ENCODE measurements around the gene OR2G2. TPM values are rescaled to one million over a fixed set of nuclear protein-coding genes. Genes with fewer than 3 reads are reported as not detected.

OR2G2 gene
- total and polyA plus RNA-seq, 2 of the 8 experiments (the other 6 are each of a cell fraction or from before 2014, with no cell fraction given), result not detected

DNA sequence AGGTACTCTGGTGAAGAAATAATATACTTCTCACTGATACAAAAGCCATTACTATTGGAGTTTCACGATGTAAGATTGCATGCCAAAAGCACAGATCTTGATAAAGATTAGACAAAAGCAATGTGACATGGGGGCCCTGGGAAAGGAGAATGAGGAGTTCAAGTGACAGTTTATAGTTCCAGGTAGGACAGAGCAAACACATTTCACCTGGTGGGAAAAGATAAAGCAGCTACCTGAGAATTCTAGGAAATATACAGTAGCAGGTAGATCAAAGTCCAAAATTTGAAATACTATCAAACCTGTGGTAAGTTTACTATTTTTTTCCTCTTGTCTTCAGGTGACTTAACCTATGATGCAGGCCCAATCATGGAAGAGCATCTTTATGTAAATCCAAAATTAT lies 25.2 kb downstream of the OR2G2 start:
- Histone ChIP-seq H3K4me2 (ENCODE audit: insufficient read depth in 1 of 2, low read depth in 2 of 2, low read length in 2 of 2) (no peak overlapping the region), H2BK15ac (ENCODE audit: low read length) (no peak overlapping the region), H3K9me3 (ENCODE audit: insufficient read depth in 2 of 2, low read depth in 1 of 2, low read length in 1 of 2) (peaks cover 11 to 30% of the 10 kb centered on the region in 2 experiments; a peak in 3 of 4 replicates), H3K56ac (replicated peaks; ENCODE audit: insufficient read length, low read depth, low read length) (no peak overlapping the region), H4K20me1 (replicated peaks in 1 of 2; ENCODE audit: control insufficient read depth in 1 of 2, insufficient read depth in 2 of 2, low read length in 2 of 2) (no peaks in the 10 kb centered on the region), H3K36me3 (ENCODE audit: control insufficient read depth in 2 of 4, insufficient read depth in 4 of 4, low read length in 3 of 4) (no peaks in the 10 kb centered on the region), H3K14ac (ENCODE audit: insufficient read length) (no peak overlapping the region), H4K91ac (replicated peaks; ENCODE audit: insufficient read length, low read length) (no peak overlapping the region), H3K4me1 (replicated peaks in 1 of 4; ENCODE audit: control insufficient read depth in 3 of 4, insufficient read depth in 4 of 4, low read length in 3 of 4) (no peaks in the 10 kb centered on the region; a peak in 1 of 7 replicates), H3K79me1 (ENCODE audit: low read depth, low read length) (no peaks in the 10 kb centered on the region), H3K23me2 (ENCODE audit: low read depth, low read length) (no peaks in the 10 kb centered on the region), H3K9ac (replicated peaks in 1 of 4; ENCODE audit: extremely low read depth in 1 of 4, low read depth in 3 of 4, low read length in 3 of 4) (no peak overlapping the region), H2AK5ac (ENCODE audit: low read depth, low read length) (no peak overlapping the region), H2BK5ac (ENCODE audit: low read depth, low read length) (no peak overlapping the region), H3K4ac (replicated peaks; ENCODE audit: insufficient read length, low read depth, low read length) (no peak overlapping the region), H2BK12ac (ENCODE audit: low read depth, low read length) (no peak overlapping the region), H3K23ac (ENCODE audit: insufficient read length) (no peak overlapping the region), H2BK120ac (replicated peaks; ENCODE audit: low read depth, low read length) (no peak overlapping the region), H3K27ac (ENCODE audit: low read depth, low read length) (no peak overlapping the region), H4K5ac (ENCODE audit: insufficient read length, low read depth, low read length) (no peak overlapping the region), H3K18ac (ENCODE audit: extremely low read depth, low read length) (no peak overlapping the region), H2BK20ac (ENCODE audit: low read length) (no peak overlapping the region), H4K8ac (ENCODE audit: extremely low read depth, insufficient read depth, low read length) (no peak overlapping the region), H2AFZ (ENCODE audit: low read length) (no peak overlapping the region), H3K4me3 (ENCODE audit: extremely low read depth in 1 of 4, insufficient read depth in 2 of 4, low read depth in 3 of 4, low read length in 4 of 4) (no peak overlapping the region), H3K79me2 (ENCODE audit: control insufficient read depth in 1 of 2, insufficient read depth in 2 of 2, low read length in 2 of 2) (no peaks in the 10 kb centered on the region), H3K27me3 (replicated peaks in 1 of 4; ENCODE audit: control insufficient read depth in 3 of 4, extremely low read depth in 1 of 4, insufficient read depth in 3 of 4, low read length in 3 of 4) (no peaks in the 10 kb centered on the region)
- WGBS, 2 experiments (ENCODE audit: extremely low coverage in 1 of 2, insufficient coverage in 1 of 2, insufficient read length in 1 of 2, insufficient replicate concordance in 2 of 2, low coverage in 1 of 2, low lambda C conversion rate in 2 of 2, missing lambda C conversion rate in 1 of 2), result 54% methylated on average over 1 of the region's 1 CpG; no CpG with 5 or more reads in 1 of the 2 experiments
- no peak for FAIRE-seq
- POLR2A ChIA-PET (ENCODE audit: partially characterized antibody), result no interaction called here
- no peak for DNase-seq (ENCODE audit: low read depth in 1 of 2, low spot score in 2 of 2)
- CTCF ChIA-PET (ENCODE audit: partially characterized antibody), result no interaction called here
- TF ChIP-seq MAFK (IDR thresholded peaks at IDR 0.05; ENCODE audit: low read depth, low read length) (no peak), JUND (IDR thresholded peaks at IDR 0.05; ENCODE audit: low read length) (no peak), CTBP2 (IDR thresholded peaks at IDR 0.05; ENCODE audit: borderline replicate concordance, insufficient read depth, insufficient read length, low read length) (no peak), GABPA (IDR thresholded peaks at IDR 0.05; ENCODE audit: borderline replicate concordance, insufficient read depth, low read length) (no peak), EZH2 (IDR thresholded peaks at IDR 0.05; ENCODE audit: low read depth, low read length, severe bottlenecking) (no peak), SRF (IDR thresholded peaks at IDR 0.05; ENCODE audit: low read depth, low read length) (no peak), KDM1A (IDR thresholded peaks at IDR 0.05; ENCODE audit: borderline replicate concordance, low read length) (no peak), PHF8 (conservative IDR thresholded peaks at IDR 0.05; ENCODE audit: low read depth, low read length) (no peak)
- TF ChIP-seq, protein P1, sequence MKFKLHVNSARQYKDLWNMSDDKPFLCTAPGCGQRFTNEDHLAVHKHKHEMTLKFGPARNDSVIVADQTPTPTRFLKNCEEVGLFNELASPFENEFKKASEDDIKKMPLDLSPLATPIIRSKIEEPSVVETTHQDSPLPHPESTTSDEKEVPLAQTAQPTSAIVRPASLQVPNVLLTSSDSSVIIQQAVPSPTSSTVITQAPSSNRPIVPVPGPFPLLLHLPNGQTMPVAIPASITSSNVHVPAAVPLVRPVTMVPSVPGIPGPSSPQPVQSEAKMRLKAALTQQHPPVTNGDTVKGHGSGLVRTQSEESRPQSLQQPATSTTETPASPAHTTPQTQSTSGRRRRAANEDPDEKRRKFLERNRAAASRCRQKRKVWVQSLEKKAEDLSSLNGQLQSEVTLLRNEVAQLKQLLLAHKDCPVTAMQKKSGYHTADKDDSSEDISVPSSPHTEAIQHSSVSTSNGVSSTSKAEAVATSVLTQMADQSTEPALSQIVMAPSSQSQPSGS (IDR thresholded peaks at IDR 0.05; ENCODE audit: low read length), result no peak
